Ishikawa (cell line): ENCODE measurements around the gene KIF11.
A peak's percentile ranks its signal among the peaks of the same experiment; 100 is the strongest.

Experiments used
- CEBPB ChIP-seq: IDR thresholded peaks from 2 replicates; pipeline ENCODE4 v1.6.1; 2012
- CREB1 ChIP-seq: IDR thresholded peaks from 2 replicates; pipeline ENCODE4 v1.6.1; 2012; ENCODE audit warnings: low read depth
- EGR1 ChIP-seq: IDR thresholded peaks from 2 replicates; pipeline ENCODE4 v1.6.1; 2012
- EP300 ChIP-seq: IDR thresholded peaks from 2 replicates; pipeline ENCODE4 v1.6.1; 2012; ENCODE audit warnings: borderline replicate concordance
- FOXM1 ChIP-seq: IDR thresholded peaks from 2 replicates; pipeline ENCODE4 v1.6.1; 2012; ENCODE audit warnings: low read depth, borderline replicate concordance
- MAX ChIP-seq: IDR thresholded peaks from 2 replicates; pipeline ENCODE4 v1.6.1; 2012
- NFIC ChIP-seq: IDR thresholded peaks from 2 replicates; pipeline ENCODE4 v1.6.1; 2012
- RAD21 ChIP-seq: IDR thresholded peaks from 2 replicates; pipeline ENCODE4 v1.6.1; 2012; ENCODE audit warnings: low read depth
- REST ChIP-seq: IDR thresholded peaks from 2 replicates; pipeline ENCODE4 v1.6.1; 2012; ENCODE audit warnings: low read depth, mild to moderate bottlenecking
- TAF1 ChIP-seq: IDR thresholded peaks from 2 replicates; pipeline ENCODE4 v1.6.1; 2012; ENCODE audit warnings: low read depth, mild to moderate bottlenecking
- TCF12 ChIP-seq: IDR thresholded peaks from 2 replicates; pipeline ENCODE4 v1.6.1; 2012; ENCODE audit warnings: low read depth
- TEAD4 ChIP-seq: IDR thresholded peaks from 2 replicates; pipeline ENCODE4 v1.6.1; 2012
- YY1 ChIP-seq: IDR thresholded peaks from 2 replicates; pipeline ENCODE4 v1.6.1; 2012; ENCODE audit warnings: low read depth
- ZBTB7A ChIP-seq: IDR thresholded peaks from 2 replicates; pipeline ENCODE4 v1.6.1; 2012; ENCODE audit warnings: low read depth
- TF ChIP-seq, protein P1 (sequence below): IDR thresholded peaks from 2 replicates; pipeline ENCODE4 v1.6.1; 2012

Gene KIF11

DNA sequence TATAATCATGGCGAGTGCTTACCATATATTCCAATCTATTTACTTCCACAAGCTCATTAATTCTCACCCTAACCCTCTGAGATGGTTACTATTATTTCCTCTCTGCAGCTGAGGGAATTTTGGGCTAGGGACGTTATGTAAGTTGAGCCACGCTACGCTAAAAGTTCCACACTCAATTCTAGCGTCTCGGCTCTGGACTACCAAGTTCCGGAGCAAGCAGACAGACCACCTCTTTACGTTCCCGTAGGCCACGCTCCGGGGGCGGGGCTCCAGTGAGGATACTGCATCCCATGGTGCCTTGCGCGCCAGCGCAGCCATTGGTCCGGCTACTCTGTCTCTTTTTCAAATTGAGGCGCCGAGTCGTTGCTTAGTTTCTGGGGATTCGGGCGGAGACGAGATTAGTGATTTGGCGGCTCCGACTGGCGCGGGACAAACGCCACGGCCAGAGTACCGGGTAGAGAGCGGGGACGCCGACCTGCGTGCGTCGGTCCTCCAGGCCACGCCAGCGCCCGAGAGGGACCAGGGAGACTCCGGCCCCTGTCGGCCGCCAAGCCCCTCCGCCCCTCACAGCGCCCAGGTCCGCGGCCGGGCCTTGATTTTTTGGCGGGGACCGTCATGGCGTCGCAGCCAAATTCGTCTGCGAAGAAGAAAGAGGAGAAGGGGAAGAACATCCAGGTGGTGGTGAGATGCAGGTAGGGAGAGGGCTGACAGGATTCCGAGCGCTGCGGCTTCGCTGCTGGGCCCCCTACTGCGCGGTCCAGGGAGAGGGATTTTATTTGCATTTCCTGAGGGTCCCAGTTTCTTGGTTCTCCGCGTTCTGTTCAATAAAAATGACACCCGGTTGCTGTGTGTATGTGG, at the start of gene KIF11:
Gene KIF11, plus strand, starts transcription at position 370 of the 858 bp plus-strand sequence. Its CDS starts 246 bp downstream, at position 616.
- TF ChIP-seq MAX (peak; percentile 83), CEBPB (peak; percentile 16; the same call in 1 of the 2 replicates), CREB1 (no peak; the same call in none of the 2 replicates), RAD21 (no peak), TCF12 (no peak), TAF1 (peak; percentile 85), YY1 (peak; percentile 87), TEAD4 (peak; percentile 56), NFIC (peak; percentile 45; the same call in 1 of the 2 replicates), EP300 (peak; percentile 45; the same call in 1 of the 2 replicates), FOXM1 (peak; percentile 100), EGR1 (0 out of 2 replicates have a peak, but pooled peaks have one; percentile 20), ZBTB7A (peak; percentile 93), REST (0 out of 2 replicates have a peak, but pooled peaks have one; percentile 17)
- TF ChIP-seq, protein P1, sequence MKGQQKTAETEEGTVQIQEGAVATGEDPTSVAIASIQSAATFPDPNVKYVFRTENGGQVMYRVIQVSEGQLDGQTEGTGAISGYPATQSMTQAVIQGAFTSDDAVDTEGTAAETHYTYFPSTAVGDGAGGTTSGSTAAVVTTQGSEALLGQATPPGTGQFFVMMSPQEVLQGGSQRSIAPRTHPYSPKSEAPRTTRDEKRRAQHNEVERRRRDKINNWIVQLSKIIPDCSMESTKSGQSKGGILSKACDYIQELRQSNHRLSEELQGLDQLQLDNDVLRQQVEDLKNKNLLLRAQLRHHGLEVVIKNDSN, result peak; percentile 37; the same call in 1 of the 2 replicates

DNA sequence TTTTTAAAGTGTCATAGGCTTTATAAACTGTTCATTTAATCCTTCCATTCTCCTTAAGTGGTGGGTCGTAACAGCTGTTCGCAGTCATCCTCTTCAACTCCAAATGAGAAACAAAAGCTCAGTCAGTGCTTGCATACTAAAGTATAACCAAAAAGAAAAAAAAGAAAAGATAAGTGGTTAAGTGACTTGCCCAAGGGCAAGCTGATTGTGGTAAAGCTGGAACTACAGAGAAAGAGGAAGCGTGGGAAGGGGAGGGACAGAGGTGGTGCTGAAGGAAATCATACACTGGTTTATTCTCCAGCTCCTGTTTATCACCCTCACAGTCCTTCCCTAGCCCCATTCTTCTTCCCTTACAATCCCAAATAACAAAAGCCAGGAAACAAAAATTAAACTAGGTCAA, 48.6 kb upstream of the KIF11 start:
- TF ChIP-seq FOXM1 (no peak), NFIC (no peak), TAF1 (no peak), MAX (no peak)

DNA sequence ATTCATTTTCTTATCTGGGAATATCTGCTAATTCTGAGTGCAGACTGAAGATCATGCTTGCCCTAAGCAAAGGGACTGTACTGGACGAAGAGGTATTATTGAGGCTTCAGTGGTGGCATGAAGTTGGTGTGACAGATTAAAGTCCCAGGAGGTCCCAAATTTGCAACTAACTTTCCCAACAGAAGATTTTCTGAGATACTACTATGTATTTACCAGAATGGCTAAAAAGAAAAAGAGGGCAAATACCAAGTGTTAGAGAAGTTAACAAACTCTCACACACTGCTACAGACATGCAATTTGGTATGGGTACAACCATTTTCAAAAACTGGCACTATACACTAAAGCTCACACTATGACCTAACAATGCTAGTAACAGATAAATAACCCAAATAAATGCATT, 47.4 kb upstream of the KIF11 start:
- TF ChIP-seq TAF1, result no peak
- TF ChIP-seq EP300, result no peak
- no peak for TF ChIP-seq EGR1
- TF ChIP-seq CREB1, result no peak
- TF ChIP-seq CEBPB, result no peak
- no peak for TF ChIP-seq ZBTB7A
- TF ChIP-seq FOXM1, result no peak
- no peak for TF ChIP-seq TCF12
- TF ChIP-seq REST, result no peak
- TF ChIP-seq YY1, result no peak
- no peak for TF ChIP-seq RAD21
- TF ChIP-seq TEAD4, result no peak
- TF ChIP-seq, protein P1, result no peak
- no peak for TF ChIP-seq MAX
- no peak for TF ChIP-seq NFIC

- TF ChIP-seq FOXM1 (no peak), RAD21 (no peak), ZBTB7A (no peak), NFIC (no peak), TEAD4 (no peak), TCF12 (no peak), EGR1 (no peak), CREB1 (no peak), MAX (no peak), REST (no peak), YY1 (no peak), CEBPB (no peak), EP300 (no peak)
- TF ChIP-seq, protein P1, result no peak
These were observed 45.3 kb upstream of the KIF11 start for GRCh38 chr10:92547676-92548075.
